ENCODE results near the gene REXO4. TPM values are rescaled to one million over a fixed set of nuclear protein-coding genes. Genes with fewer than 3 reads are reported as not detected.

Gene REXO4
- total and polyA plus RNA-seq, 2 donors (not counting 3 experiments of a cell fraction or from before 2014, with no cell fraction given), result 19.5 to 29.5 TPM

DNA sequence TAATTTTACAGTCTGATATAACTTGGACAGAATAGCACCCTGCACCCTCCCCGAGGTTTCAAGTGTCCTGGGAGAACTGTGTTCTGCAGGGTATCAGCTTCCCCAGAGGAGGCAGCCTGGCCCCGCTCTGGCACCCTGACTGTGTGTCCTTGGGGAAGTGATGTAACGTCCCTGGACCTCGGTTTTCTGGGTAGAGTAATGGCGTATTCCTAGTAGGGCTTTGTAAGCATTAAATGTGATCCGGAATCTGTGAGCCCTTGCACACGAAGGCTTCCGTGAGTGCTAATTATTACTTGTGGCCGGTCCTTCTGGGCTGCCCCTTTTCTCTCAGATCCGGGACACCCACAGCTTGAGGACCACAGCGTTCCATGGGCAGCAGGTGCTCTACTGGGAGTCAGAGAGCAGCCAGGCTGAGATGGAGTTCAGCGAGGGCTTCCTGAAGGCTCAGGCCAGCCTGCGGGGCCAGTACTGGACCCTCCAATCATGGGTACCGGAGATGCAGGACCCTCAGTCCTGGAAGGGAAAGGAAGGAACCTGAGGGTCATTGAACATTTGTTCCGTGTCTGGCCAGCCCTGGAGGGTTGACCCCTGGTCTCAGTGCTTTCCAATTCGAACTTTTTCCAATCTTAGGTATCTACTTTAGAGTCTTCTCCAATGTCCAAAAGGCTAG is 41.0 kb upstream of the REXO4 start:
- ChIA-PET CTCF (interaction anchor here (0.8 to 1.5 kb wide), 2 partner anchors 28 to 273 kb away, joined by 3 to 4 read pairs; no protein-coding TSS in a partner anchor), POLR2A (interaction anchor here (1.0 to 1.5 kb wide), 4 partner anchors 13 to 111 kb away, joined by 3 to 8 read pairs (median 6); partner anchors contain the start of genes MED22, RPL7A and SLC2A6)
- dilution Hi-C loops (cut with MboI; ENCODE audit: extremely low pct_ligation_motif_present, low sequenced_read_pairs) (no loop called here), intact Hi-C loops (cut with micrococcal nuclease) (loop anchor here (1.0 kb wide), 2 partner anchors 21 to 51 kb away; partner anchors contain the start of gene SLC2A6)
- no peaks in the 10 kb centered on the region for H4K20me1 ChIP-seq (replicated peaks; ENCODE audit: control insufficient read depth, extremely low read depth, insufficient read depth, low read length)
- no peaks in the 10 kb centered on the region for H3K9me3 ChIP-seq (replicated peaks; ENCODE audit: control insufficient read depth, insufficient read depth, low read length)
- H3K27ac ChIP-seq (ENCODE audit: insufficient read depth, low read depth, low read length), result no peak overlapping the region
- H3K4me3 ChIP-seq (replicated peaks in 1 of 3; ENCODE audit: insufficient read depth in 1 of 3, low read depth in 1 of 3, low read length in 3 of 3), result no peak overlapping the region
- H3K9ac ChIP-seq (replicated peaks; ENCODE audit: extremely low read depth, insufficient read depth, low read length), result no peak overlapping the region
- H3K9me1 ChIP-seq (replicated peaks; ENCODE audit: control insufficient read depth, extremely low read depth, insufficient read depth, low read length), result no peaks in the 10 kb centered on the region
- no peak for TF ChIP-seq MYC (IDR thresholded peaks at IDR 0.05; ENCODE audit: low read depth, low read length)
- TF ChIP-seq, protein P1, sequence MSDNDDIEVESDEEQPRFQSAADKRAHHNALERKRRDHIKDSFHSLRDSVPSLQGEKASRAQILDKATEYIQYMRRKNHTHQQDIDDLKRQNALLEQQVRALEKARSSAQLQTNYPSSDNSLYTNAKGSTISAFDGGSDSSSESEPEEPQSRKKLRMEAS (IDR thresholded peaks at IDR 0.05; ENCODE audit: insufficient read depth, insufficient read length), result no peak
- no peak for TF ChIP-seq POLR2A (IDR thresholded peaks at IDR 0.05; ENCODE audit: low read depth, low read length)
- TF ChIP-seq POLR2AphosphoS5 (IDR thresholded peaks at IDR 0.05; ENCODE audit: insufficient read depth, low read depth, low read length), result no peak
- TF ChIP-seq JUN (IDR thresholded peaks at IDR 0.05; ENCODE audit: borderline replicate concordance, insufficient read depth, insufficient read length, low read depth), result no peak
- TF ChIP-seq FOS (IDR thresholded peaks at IDR 0.05; ENCODE audit: borderline replicate concordance, insufficient read depth, low read length), result no peak
- no peak for TF ChIP-seq EZH2 (IDR thresholded peaks at IDR 0.05; ENCODE audit: borderline replicate concordance, low read depth, low read length, severe bottlenecking)
- no peak for TF ChIP-seq GATA2 (IDR thresholded peaks at IDR 0.05; ENCODE audit: insufficient read depth, insufficient read length, low read depth, low read length)
- TF ChIP-seq, protein P2, sequence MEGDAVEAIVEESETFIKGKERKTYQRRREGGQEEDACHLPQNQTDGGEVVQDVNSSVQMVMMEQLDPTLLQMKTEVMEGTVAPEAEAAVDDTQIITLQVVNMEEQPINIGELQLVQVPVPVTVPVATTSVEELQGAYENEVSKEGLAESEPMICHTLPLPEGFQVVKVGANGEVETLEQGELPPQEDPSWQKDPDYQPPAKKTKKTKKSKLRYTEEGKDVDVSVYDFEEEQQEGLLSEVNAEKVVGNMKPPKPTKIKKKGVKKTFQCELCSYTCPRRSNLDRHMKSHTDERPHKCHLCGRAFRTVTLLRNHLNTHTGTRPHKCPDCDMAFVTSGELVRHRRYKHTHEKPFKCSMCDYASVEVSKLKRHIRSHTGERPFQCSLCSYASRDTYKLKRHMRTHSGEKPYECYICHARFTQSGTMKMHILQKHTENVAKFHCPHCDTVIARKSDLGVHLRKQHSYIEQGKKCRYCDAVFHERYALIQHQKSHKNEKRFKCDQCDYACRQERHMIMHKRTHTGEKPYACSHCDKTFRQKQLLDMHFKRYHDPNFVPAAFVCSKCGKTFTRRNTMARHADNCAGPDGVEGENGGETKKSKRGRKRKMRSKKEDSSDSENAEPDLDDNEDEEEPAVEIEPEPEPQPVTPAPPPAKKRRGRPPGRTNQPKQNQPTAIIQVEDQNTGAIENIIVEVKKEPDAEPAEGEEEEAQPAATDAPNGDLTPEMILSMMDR (IDR thresholded peaks at IDR 0.05; ENCODE audit: extremely low read depth in 1 of 2, insufficient read depth in 1 of 2, low read depth in 1 of 2, low read length in 2 of 2), result no peak
- no peak for DNase-seq (ENCODE audit: low read depth, low spot score)
- H3K79me2 ChIP-seq (ENCODE audit: control insufficient read depth, insufficient read depth, low read length), result no peaks in the 10 kb centered on the region
- peak overlapping the region; percentile 70 for H2AFZ ChIP-seq (ENCODE audit: low read depth, low read length)
- peak overlapping the region; percentile 56 for H3K4me2 ChIP-seq (ENCODE audit: insufficient read depth, low read length)
- peaks cover 9% of the 10 kb centered on the region for H3K4me1 ChIP-seq (ENCODE audit: control insufficient read depth, extremely low read depth, insufficient read depth, low read length)
- H3K36me3 ChIP-seq (ENCODE audit: control insufficient read depth in 2 of 2, extremely low read depth in 1 of 2, insufficient read depth in 2 of 2, low read length in 2 of 2), result no peaks in the 10 kb centered on the region
- BruUV-seq (replicated peaks), result no TSS peak
- peak; percentile 12 for FAIRE-seq
- H3K27me3 ChIP-seq (ENCODE audit: control insufficient read depth in 2 of 2, insufficient read depth in 2 of 2, low read length in 2 of 2), result no peaks in the 10 kb centered on the region

Data from endothelial cell of umbilical vein (primary cell).